Effector memory CD8-positive, alpha-beta T cell (primary cell): ENCODE measurements around the gene FAM174C.

Source experiments
- ATAC-seq: fragments of 150-1000 bp; cut with Tn5 transposase; replicated peaks from 2 replicates; pipeline ENCODE4 v1.10.0; 2021; ENCODE audit warnings: mild to moderate bottlenecking, moderate library complexity
- DNase-seq, 3 experiments: peaks; one replicate each; pipeline ENCODE4 v3.0.0; 2021
- H3K27ac Mint-ChIP-seq, 2 donors: one replicate each; pipeline ENCODE4 v1.8.0; 2022; ENCODE audit warnings: mild to moderate bottlenecking in 2 of 2, mixed read lengths in 2 of 2, moderate library complexity in 2 of 2
- H3K27me3 Mint-ChIP-seq, 2 donors: one replicate each; pipeline ENCODE4 v1.8.0; 2022; ENCODE audit warnings: mixed read lengths in 2 of 2
- H3K36me3 Mint-ChIP-seq: one replicate; pipeline ENCODE4 v1.8.0; 2022; ENCODE audit warnings: mild to moderate bottlenecking, moderate library complexity, mixed read lengths; ENCODE audit not compliant: insufficient read depth
- H3K4me1 Mint-ChIP-seq, 2 donors: one replicate each; pipeline ENCODE4 v1.8.0; 2022; ENCODE audit warnings: low read depth in 2 of 2, mixed read lengths in 2 of 2
- H3K4me3 Mint-ChIP-seq, 2 donors: one replicate each; pipeline ENCODE4 v1.8.0; 2022; ENCODE audit warnings: mild to moderate bottlenecking in 2 of 2, mixed read lengths in 2 of 2, moderate library complexity in 2 of 2
- H3K9me3 Mint-ChIP-seq, 2 donors: one replicate each; pipeline ENCODE4 v1.8.0; 2022; ENCODE audit warnings: mixed read lengths in 2 of 2

The FAM174C gene

DNA sequence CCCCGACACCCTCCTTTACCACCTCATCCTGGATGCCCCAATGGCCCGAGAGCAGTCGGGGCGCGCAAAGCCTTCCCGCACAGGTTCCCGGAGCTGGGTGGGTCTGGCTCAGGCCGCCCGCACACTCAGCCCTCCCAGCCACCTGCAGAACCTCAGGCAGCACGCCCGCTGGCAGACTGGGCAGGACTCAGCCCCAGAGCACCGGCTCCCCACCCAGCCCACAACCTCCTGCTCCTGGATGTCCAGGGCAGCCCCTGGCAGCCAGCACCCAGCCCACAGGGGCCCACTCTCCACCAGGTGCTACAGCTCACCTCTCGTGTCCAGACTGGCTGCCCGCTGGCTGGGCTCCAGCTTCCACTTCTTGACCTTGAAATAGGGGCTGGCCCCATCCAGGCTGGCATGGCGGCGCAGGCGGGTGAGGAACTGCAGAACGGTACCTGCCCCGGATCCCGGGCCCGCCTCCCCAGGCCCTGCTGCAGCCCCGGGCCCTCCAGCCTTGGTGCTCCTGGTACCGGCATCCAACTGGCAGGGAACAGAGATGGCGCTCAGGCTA, 42.1 kb upstream of the FAM174C start:
- H3K27ac Mint-ChIP-seq = no peak overlapping the region
- H3K9me3 Mint-ChIP-seq = no peaks in the 10 kb centered on the region
- H3K4me1 Mint-ChIP-seq = peaks cover under 1 to 3% of the 10 kb centered on the region in 2 donors

DNA sequence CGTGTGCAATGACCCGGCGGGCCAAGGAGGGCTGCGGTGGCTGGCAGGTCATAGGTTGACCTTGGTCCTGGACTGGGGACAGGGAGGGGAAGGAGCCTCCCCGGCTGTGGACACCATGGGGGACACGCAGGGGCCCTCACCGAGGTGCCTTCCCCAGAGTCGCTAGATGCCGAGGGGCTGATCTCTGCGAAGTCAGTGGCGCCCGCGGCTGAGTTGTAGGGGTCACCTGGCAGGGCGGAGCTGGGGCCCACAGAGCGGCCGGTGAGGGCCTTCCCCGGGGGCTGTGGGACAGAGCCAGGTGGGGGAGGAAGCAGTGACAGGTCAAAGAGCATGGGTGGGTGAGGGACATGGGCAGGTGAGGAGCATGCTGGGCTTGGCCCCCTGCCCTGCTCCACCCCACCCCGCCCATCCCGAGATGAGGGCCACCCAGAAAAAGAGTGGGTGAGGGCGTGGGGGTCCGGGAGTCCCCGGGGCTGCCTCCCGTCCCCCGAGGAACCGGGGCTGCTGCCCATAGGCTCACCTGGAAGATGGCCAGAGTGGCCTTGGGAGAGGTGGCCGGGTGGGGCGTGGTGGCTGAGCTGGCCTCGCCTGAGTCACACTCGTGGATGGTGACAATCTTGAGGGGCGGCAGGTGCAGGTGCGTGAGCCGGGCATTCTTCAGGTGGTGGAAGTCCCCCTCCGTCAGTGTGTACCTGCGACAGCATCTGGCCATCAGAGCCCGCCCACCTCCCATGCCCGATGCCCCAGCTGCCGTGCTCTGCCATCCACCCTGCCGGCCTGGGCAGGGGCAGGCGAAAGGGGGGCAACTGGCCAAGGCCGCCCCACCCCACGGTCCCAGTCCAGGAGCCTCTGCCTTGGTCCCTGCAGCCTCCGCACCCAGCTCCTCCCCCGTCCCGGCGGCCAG, 41.0 kb upstream of the FAM174C start:
- ATAC-seq = no peak
- no peak for DNase-seq
- Mint-ChIP-seq H3K4me3 (no peak overlapping the region), H3K36me3 (peaks cover 6% of the 10 kb centered on the region), H3K9me3 (no peaks in the 10 kb centered on the region), H3K4me1 (peaks cover 8 to 11% of the 10 kb centered on the region in 2 donors), H3K27ac (no peak overlapping the region), H3K27me3 (peaks cover 10 to 11% of the 10 kb centered on the region in 2 donors)

More for the DNA sequence above, 42.1 kb upstream of the FAM174C start:
- no peak for ATAC-seq
- Mint-ChIP-seq H3K36me3 (peaks cover under 1% of the 10 kb centered on the region), H3K4me3 (no peak overlapping the region), H3K27me3 (peaks cover 1% of the 10 kb centered on the region in 2 donors)
- no peak for DNase-seq

DNA sequence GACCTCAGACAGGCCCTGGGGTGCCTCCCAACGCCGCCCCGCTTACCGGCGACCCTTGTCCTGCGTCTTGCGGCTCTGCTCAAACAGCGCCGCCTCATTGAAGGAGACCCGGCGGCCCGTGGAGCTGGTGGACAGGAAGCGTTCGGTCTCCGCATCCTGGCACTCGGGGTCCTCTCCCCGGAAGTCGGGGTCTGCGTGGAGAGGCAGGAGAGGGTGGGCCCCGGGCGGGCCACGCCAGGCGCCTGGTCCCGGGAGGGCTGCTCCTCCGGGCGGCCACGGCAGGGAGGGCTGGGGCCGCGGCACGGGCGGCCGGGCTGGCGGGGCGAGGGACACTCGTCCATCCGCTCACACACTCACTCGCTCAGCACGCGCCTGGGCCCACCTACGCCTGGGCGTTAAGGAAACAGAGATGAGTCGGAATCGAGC, 40.4 kb upstream of the FAM174C start:
- H3K27ac Mint-ChIP-seq = no peak overlapping the region
- H3K4me3 Mint-ChIP-seq = no peak overlapping the region
- ATAC-seq (no peak), DNase-seq (no peak)
- H3K27me3 Mint-ChIP-seq = peaks cover 10 to 11% of the 10 kb centered on the region in 2 donors
- H3K36me3 Mint-ChIP-seq = peaks cover 6% of the 10 kb centered on the region
- H3K9me3 Mint-ChIP-seq = no peaks in the 10 kb centered on the region
- H3K4me1 Mint-ChIP-seq = peaks cover 8 to 13% of the 10 kb centered on the region in 2 donors

DNA sequence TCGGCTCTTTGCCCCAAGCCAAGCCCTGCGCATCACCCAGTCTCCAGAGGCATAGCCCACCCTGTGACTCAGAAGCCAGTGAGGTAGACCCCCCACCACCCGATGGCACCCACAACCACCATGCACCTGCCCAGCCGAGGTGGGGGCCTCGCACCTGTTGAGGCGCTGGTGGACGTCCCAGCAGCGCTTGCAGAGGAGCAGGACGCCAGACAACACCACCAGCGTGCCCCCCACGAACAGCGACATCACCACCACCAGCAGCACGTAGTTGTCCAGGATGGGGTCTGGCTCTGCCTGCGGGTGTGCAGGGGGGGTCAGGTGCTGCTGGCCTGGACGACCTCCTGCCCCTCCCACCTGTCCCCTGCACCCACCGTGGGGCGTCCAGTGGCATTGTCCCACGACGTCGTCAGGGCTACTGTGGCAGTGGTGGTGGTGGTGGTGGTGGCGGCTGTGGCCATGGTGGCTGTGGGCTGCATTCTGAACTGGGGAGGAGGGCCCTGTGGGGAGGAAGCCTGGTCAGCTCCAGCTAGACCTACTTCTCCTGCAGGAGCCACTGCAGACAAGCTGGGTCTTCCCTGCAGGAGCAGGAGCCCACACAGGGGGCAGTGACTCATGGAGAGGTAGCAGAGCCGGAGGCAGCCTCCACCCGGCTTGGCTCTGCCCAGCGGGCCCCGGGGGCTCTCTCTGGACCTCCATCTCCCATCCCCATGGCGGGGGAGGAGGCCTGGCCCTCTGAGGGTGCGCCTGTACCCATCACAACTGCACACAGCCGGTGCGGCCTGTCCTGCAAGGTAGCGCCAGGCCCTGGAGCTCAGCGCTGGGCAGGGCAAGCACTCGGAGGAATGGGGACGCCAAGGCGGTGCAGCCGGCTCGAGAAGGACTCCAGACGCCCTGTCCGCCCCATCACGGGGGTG, 39.4 kb upstream of the FAM174C start:
- H3K4me3 Mint-ChIP-seq = peak overlapping the region; percentile 57 to 60
- H3K27me3 Mint-ChIP-seq = peaks cover 10 to 11% of the 10 kb centered on the region in 2 donors
- no peak overlapping the region for H3K27ac Mint-ChIP-seq
- DNase-seq (no peak), ATAC-seq (no peak)
- H3K36me3 Mint-ChIP-seq = peaks cover 13% of the 10 kb centered on the region
- peaks cover 8 to 13% of the 10 kb centered on the region in 2 donors for H3K4me1 Mint-ChIP-seq
- no peaks in the 10 kb centered on the region for H3K9me3 Mint-ChIP-seq

DNA sequence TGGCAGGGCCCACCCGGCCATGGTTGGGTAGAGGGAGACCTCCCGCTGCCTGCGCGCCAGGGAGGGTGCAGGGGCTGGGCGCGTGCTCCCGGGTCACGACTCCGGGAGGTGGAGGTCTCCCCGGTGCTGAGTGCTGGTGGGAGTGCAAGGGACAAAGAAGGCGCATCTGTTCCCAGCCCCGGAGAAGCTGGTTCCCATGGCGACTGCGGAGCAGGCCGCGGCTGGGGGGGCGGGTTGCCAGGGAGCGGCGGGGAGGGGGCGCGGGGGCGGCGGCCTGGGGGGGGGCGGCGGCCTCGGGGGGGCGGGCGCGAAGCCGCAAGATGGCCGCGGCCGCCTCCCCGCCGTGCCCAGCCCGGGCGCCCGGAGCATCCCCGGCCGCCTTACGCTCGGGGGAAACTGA, 38.8 kb upstream of the FAM174C start:
- H3K4me3 Mint-ChIP-seq = peak overlapping the region; percentile 57 to 60
- no peaks in the 10 kb centered on the region for H3K9me3 Mint-ChIP-seq
- DNase-seq (no peak), ATAC-seq (no peak)
- peaks cover 12 to 18% of the 10 kb centered on the region in 2 donors for H3K4me1 Mint-ChIP-seq
- H3K36me3 Mint-ChIP-seq = peaks cover 20% of the 10 kb centered on the region
- H3K27me3 Mint-ChIP-seq = peaks cover 10 to 11% of the 10 kb centered on the region in 2 donors
- H3K27ac Mint-ChIP-seq = no peak overlapping the region

DNA sequence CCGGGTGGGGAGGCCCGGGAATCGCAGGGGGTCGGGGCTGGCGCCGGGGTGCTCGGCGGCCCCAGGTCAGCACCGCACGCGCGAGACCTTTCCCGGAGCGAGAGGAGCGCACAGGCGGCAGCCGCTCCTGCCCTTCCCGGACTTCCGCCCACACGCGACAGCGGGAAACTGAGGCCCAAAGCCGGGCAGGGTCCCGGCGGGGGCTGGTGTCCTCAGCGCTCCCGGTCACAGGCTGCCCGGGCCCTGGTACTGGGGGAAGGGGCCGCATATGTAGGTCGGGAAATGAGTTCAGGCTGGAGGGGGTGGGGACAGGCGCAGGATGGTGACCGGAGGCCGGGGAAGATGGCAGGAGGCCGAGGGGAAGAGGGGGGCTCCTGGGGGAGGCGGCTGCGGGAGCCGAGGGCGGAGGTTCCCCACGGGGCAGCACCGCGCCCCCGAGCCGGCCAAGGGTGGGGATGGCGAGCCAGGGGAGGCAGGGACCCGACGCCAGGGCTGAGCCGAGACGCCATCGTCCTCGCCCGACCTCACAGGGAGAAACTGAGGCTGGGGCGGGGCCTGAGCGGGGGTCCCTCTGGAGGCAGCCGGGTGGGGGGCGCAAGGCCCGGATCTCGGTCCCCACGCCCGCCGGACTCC, 38.2 kb upstream of the FAM174C start:
- ATAC-seq (no peak), DNase-seq (no peak)
- Mint-ChIP-seq H3K9me3 (no peaks in the 10 kb centered on the region), H3K4me1 (peaks cover 14 to 18% of the 10 kb centered on the region in 2 donors), H3K4me3 (peak overlapping the region; percentile 57 to 59), H3K27me3 (peaks cover 10 to 11% of the 10 kb centered on the region in 2 donors), H3K27ac (no peak overlapping the region), H3K36me3 (peaks cover 20% of the 10 kb centered on the region)

DNA sequence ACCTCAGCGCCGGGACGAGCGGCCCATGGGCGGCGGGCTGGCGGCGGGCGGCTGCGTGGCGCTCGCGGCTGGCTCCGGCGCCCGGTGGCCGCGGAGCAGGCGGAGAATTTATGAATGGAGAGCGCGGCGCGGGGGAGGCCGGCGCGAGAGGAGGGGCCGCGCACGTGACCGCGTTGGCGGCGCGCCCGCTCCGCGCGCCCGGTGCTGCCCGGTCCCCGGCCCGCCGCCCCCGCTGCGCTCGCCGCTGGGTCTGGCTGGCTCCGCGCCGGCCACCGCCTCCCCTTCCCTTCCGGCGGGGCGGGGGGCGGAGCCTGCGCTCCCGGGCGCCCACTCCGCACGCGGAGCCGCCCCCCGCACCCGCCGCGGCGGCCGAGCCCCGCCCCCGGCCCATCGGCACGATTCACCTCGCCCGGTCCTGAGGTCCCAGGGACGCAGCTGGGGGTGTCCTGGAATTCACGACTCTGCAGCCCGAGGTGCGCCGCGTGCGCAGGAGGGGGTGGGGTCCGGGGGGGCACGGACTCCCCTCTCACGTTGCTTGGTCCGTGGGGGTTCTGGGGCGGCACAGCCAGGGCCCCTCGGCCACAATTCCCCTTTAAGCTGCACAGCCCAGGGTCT, 37.5 kb upstream of the FAM174C start, which contains the start of gene CBARP:
CBARP (minus strand) TSS at position 252 of the 615 bp plus-strand sequence. CDS start 1,905 bp downstream, outside the sequence.
- DNase-seq (no peak), ATAC-seq (peak; percentile 1)
- Mint-ChIP-seq H3K4me3 (peak within 1 kb of the TSS; percentile 85 to 89), H3K27ac (peak within 1 kb of the TSS; percentile 77 to 81), H3K36me3 (peaks cover 23% of the 10 kb centered on the region), H3K4me1 (peaks cover 18 to 23% of the 10 kb centered on the region in 2 donors), H3K27me3 (peaks cover 10 to 11% of the 10 kb centered on the region in 2 donors), H3K9me3 (no peaks in the 10 kb centered on the region)

DNA sequence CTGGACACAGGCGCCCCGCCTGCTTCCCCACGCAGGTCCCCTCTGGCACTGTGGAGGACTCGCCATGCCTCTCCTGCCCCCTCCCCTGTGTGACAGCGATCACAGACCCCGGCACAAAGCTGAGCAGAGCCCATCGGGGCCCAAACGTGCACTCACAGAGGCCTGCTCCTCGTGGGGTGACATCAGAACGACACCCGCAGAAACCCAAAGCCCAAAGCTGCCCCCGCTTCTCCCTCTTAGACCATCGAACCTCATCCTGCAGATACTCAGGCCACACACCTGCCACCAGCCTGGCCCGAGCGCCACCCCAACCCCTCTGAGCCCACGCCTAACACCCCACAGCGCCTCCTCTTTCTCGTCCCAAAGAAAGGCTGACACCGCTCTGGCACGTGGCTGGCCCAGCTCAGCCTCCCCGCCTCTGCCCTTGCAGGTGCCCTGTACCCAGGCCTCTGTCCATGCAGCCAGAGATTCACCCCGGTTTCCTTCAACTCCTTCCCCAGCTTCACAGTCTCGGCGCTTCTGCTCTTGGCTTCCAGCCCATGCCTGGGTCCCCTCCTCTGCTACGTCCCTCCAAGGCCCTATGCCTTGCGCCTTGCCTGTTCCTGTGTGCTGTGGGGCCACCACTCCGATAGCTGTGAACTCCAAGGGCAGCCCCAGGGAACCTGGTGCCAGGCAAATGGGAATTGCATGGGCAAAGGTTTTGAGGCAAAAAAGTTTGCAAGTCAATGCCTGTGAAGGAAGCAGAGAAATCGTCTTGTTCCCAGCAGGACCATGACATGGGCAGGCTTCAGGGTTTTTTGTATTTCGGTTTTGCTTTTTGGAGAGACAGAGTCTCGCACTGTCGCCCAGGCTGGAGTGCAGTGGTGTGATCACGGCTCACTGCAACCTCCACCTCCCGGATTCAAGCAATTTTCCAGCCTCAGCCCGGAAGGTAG, 36.7 kb upstream of the FAM174C start:
- H3K27me3 Mint-ChIP-seq = peaks cover 10 to 11% of the 10 kb centered on the region in 2 donors
- H3K36me3 Mint-ChIP-seq = peaks cover 23% of the 10 kb centered on the region
- no peak for ATAC-seq
- peaks cover 18 to 24% of the 10 kb centered on the region in 2 donors for H3K4me1 Mint-ChIP-seq
- no peak for DNase-seq
- H3K4me3 Mint-ChIP-seq = peak overlapping the region; percentile 85 to 89
- peak overlapping the region; percentile 77 to 81 for H3K27ac Mint-ChIP-seq
- H3K9me3 Mint-ChIP-seq = no peaks in the 10 kb centered on the region

DNA sequence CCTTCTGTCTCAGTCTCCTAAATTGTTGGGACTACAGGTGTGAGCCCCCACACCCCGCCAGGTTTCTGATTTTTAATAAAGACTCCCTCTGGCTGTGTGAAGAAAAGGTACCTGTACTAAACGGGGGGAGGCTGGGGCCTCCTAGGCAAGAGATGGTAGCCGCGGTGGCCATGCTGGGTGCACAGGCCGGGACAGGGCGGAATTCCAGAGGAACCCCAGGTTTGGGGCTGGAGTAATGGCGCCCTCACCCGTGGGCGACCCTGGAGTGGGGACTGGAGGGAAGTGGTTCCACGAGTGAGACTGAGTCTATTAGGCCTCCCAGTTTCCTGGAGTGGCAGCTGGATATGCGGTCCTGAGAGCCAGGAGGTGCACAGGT, 35.9 kb upstream of the FAM174C start:
- peak overlapping the region; percentile 85 to 89 for H3K4me3 Mint-ChIP-seq
- H3K27ac Mint-ChIP-seq = peak overlapping the region; percentile 77 to 81
- H3K36me3 Mint-ChIP-seq = peaks cover 23% of the 10 kb centered on the region
- H3K9me3 Mint-ChIP-seq = no peaks in the 10 kb centered on the region
- H3K27me3 Mint-ChIP-seq = peaks cover 10 to 11% of the 10 kb centered on the region in 2 donors
- DNase-seq (no peak), ATAC-seq (no peak)
- peaks cover 18 to 24% of the 10 kb centered on the region in 2 donors for H3K4me1 Mint-ChIP-seq

DNA sequence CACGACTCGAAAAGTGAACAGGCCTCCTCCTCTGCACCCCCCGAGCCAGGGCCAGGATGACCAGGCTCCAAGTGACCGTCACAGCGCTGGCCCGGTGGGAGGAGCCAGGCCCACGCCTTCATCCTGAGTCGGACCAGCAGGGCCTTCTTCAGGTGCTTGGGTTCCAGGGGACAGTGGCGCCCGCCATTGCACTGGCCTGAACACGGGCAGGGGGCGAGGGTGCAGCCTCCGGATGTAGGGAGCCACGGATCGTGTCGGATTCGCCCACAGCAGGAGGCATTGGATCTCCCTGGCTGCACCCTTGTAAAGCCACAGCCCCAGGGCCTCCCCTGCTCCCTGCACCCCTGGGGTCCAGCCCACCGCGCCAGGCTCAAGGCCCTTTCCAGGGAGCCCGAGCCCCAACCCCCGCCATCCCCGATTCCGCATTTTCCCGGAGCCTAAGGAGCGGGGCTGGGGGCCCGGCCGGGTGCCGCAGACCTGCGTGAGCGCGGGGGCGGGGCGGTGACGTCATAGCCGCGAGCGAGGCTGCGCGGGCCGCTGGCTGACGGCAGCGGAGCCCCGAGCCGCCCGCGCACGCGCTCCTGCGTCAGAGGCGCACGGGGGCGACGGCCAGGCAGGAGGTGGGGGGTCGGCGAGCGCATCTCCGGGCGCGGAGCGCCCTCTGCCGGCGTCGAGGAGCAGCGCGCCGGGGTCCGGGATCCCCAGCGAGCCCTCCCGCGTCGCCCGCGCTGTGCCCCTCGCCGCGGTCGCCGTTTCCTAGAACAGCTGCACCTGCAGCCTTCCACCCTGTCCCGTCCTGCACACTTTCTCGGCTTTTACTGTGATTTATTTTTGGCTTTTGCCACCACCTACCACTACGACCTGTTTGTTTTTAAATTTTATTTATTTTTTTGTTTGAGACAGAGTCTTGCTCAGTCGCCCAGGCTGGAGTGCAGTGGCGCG, 35.3 kb upstream of the FAM174C start:
- H3K27me3 Mint-ChIP-seq = peaks cover 10 to 11% of the 10 kb centered on the region in 2 donors
- H3K27ac Mint-ChIP-seq = peak overlapping the region; percentile 77 to 81
- peaks cover 21 to 29% of the 10 kb centered on the region in 2 donors for H3K4me1 Mint-ChIP-seq
- peak; percentile 63 for ATAC-seq
- peak; percentile 91 to 96 (median 92) for DNase-seq
- peak overlapping the region; percentile 85 to 89 for H3K4me3 Mint-ChIP-seq
- no peaks in the 10 kb centered on the region for H3K9me3 Mint-ChIP-seq
- peaks cover 28% of the 10 kb centered on the region for H3K36me3 Mint-ChIP-seq

DNA sequence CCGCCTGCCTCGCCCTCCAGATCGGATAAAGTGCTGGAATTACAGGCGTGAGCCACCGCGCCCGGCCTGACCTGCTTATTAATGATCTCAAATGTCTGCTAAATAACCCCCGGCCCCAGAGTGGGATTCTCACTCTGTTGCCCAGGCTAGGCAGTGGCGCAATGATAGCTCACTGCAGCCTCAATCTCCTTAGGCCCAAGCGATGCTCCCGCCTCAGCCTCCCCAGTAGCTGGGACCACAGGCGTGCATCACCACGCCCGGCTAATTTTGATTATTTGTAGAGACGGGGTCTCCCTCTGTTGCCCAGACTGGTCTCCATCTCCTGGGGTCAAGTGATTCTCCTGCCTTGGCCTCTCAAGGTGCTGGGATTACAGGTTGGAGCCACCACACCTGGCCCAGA, 34.4 kb upstream of the FAM174C start:
- Mint-ChIP-seq H3K9me3 (no peaks in the 10 kb centered on the region), H3K27ac (peak overlapping the region; percentile 71 to 92), H3K36me3 (peaks cover 28% of the 10 kb centered on the region), H3K27me3 (peaks cover 10 to 11% of the 10 kb centered on the region in 2 donors), H3K4me1 (peaks cover 21 to 29% of the 10 kb centered on the region in 2 donors), H3K4me3 (peak overlapping the region; percentile 81 to 85)
- DNase-seq (no peak), ATAC-seq (no peak)
